Fibroblast of skin of right biceps (primary cell): ENCODE measurements around the gene LCP2.

ENCODE experiments used
- DNase-seq: peaks from one replicate; pipeline ENCODE4 v3.0.0-alpha.2; 2013

Gene LCP2

DNA sequence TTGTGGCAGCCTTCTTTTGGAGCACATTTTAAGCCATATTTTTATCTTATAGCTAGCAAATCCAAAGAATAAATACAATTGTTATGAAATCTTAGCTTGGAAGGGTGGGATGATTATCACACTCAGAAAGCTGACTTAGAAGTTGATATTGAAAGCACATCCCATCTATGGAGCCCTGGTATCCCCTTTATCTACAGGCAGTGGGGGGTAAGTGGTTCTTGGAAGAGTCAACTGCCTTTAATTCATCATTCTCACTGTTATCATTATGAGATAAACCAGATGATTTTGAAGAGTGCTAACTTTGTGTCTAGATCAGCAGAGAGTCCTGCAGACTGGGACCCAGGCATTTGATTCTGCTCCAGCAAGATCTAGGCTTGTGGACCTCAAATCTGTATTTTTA is 3.0 kb downstream of the LCP2 start:
- DNase-seq = no peak

- DNase-seq = no peak
Measured at GRCh38 chr5:170294057-170294456, 3.5 kb downstream of the LCP2 start.

- DNase-seq = no peak
Measured at GRCh38 chr5:170293273-170293672, 4.3 kb downstream of the LCP2 start.

- no peak for DNase-seq
Measured at GRCh38 chr5:170292179-170293104, 5.1 kb downstream of the LCP2 start.

DNA sequence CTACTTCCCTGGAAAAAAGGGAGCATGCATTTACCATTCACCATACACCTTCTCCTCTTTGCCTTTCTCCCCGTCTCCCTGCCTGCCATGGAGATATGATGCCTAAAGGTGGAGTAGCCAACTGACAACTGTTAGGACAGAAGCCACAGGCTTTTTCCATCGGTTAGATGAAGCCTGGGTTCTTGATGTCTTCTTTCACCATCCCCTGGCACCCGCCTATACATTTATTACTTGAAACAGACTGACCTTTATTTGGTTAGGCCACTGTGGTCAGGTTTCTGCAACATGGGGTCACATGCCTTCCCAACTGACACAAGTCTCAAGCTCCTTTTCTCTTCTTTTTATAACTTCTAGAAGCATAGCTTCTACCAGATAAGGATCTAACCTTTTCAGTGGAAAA is 7.1 kb downstream of the LCP2 start:
- DNase-seq = no peak

GRCh38 chr5:170289764-170290163 is 7.8 kb downstream of the LCP2 start:
- DNase-seq = no peak

DNA sequence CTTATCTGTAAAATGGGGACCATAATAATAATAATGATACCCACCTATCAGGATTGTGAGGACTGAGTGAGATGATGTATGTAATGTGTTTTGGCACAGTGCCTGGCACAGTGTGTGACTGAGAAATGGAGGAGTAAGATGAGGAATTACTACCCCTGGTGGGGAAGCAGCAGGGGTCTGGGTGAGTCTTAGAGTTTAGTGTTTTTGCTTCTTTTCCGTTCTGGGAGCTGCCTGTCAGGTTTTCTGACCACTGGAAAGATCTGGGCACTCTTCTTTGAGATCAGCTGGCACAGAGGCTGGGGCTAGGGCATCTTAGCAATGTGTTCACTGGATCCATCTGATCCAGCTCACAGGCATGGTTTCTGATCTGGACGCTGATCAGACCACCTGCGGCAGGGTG is 8.5 kb downstream of the LCP2 start:
- DNase-seq = no peak

GRCh38 chr5:170288551-170288950 is 9.0 kb downstream of the LCP2 start:
- DNase-seq = no peak

DNA sequence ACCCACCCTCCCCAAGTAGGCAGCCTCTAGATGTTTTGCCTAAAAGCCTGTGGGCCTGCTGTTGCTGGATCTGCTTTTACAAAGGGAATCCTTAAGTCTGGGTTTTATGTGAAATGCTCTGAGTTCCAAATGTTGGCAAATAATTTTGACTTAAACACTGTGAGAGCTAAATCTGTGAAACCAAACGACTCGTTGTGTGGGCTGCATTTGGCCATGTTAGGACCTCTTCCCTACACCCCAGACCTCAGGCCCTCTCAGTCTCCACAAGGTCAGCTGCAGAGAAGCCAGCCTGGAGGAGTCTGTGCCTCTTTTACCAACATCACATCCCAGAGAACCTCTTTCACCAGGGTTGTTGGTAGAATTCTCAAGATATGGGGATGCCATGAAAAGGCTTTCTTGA is 9.4 kb downstream of the LCP2 start:
- no peak for DNase-seq

DNA sequence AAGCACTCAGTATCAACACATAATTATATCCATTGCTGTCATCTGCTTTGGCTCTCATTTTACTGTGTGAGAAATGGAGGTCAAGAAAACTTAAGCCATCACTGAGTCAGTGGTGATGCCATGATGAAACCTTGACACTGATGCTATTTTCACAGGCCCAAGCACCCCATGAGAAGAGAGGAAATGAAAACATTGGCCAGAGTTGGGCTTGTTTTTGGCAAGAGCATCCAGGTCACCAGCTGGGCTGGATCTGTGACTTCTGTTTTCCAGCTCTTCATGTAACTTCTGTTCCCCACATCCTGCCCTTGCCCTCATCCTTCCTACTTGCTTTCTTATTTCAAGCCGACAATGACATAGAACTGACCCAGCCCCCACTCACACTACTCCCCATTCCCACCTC is 10.0 kb downstream of the LCP2 start:
- no peak for DNase-seq

DNA sequence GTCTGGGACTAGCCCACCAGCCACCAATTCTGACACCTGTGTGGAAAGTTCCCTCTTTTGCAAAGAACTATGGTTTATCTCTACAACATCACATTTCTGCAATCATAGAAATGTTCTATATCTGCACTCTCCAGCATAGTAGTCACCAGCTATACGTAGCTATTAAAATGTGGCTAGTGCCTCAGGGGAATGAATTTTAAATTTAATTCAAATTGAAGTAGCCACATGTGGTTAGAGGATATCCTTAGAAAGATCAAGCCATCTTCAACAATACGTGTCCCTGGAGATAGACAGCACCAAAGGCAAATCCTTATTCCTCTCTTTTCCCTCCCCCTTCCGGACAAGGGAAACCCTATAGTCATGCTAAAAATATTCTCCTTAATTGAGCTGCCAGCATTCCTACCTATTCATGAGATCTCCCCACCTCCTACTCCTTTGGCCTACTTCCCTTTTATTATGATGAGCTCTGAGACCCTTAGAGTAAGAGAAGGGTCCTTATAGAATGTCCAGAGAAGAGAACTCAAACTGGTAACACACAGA is 11.1 kb downstream of the LCP2 start:
- DNase-seq = no peak

- no peak for DNase-seq
Measured at GRCh38 chr5:170285181-170285580, 12.4 kb downstream of the LCP2 start.

DNA sequence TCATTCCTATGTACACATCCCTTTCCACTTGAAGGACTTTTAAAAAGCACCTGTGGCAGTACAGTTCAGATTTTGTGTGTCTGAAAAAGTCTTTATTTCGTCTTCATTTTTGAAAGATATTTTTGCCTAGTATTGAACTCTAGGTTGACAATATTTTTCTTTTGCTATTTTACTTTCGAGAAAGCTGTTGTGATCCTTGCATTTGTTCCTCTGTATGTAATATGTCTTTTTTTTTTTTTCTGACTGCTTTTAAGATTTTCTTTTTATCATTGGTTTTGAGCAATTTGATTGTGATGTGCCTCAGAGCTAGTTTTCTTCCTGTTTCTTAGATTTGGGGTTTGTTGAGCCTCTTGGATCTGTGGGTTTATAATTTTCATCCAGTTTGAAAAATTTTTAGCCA is 13.3 kb downstream of the LCP2 start:
- DNase-seq = no peak

GRCh38 chr5:170283296-170283695 is 14.3 kb downstream of the LCP2 start:
- no peak for DNase-seq

DNA sequence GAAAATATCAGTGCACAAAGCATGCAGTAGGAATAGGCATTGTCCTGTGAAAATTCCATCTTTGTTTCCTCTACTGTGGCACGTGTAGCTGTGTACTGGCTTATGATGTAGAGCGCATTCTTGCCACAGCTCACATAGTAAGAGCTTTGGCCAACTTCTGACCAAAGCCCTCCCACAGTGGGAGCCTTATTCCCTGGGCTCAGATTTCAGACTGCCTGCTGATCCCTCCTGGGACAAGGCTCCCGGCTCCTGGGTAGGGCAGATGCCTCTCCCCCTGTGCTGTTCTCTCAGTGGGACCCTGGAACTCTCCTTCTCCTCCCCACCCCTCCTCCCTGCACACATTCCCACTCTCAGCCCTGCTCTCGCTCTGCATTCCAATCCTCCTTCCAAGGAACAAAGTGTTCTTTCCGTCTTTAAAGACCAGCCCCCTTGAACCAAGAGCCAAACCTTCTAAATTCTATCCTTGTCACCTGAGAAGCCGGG is 17.5 kb downstream of the LCP2 start:
- no peak for DNase-seq

GRCh38 chr5:170279459-170279817 is 18.1 kb downstream of the LCP2 start:
- DNase-seq = no peak

- no peak for DNase-seq
Measured at GRCh38 chr5:170278611-170279458, 18.7 kb downstream of the LCP2 start.

DNA sequence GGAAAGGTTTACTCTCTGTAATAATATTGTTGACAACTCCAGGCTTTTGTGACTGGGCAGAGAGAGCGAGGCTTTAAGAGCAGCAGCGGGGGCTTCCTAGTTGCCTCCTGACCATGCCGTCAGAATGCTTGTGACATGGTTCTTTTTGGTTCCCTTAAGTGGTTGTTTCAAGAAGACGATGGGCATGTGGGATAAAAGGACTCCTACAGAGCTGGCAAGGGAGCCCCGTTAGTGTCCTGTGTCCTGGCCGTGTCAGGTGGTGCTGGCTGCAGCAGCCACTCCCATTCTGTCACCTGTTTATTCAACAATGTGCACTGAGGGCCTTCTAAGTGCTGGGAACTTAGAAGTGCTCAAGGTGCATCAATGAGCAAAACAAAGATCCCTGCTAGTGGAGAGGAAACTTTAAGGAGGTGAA is 19.7 kb downstream of the LCP2 start:
- DNase-seq = no peak

DNA sequence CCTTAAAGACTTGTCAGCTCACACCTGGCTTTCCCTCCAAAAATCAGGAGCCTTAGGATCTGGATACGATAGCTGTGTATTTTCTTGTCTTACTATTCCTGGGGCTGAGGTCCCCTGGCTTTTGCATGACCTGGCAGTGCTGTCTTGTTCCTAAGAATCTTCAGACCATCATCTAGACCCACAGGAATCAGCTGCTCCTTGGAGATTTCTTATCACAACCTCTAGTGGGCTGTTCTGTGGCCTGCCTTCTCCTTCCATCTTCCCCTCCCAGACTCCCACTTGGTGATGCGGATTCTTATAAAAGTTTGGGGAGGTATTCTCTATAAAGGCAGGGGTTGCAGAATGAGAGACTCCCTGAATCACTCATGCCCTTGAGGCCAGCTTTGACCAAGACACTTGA is 21.4 kb downstream of the LCP2 start:
- no peak for DNase-seq

- no peak for DNase-seq
Measured at GRCh38 chr5:170275376-170275994, 22.1 kb downstream of the LCP2 start.

DNA sequence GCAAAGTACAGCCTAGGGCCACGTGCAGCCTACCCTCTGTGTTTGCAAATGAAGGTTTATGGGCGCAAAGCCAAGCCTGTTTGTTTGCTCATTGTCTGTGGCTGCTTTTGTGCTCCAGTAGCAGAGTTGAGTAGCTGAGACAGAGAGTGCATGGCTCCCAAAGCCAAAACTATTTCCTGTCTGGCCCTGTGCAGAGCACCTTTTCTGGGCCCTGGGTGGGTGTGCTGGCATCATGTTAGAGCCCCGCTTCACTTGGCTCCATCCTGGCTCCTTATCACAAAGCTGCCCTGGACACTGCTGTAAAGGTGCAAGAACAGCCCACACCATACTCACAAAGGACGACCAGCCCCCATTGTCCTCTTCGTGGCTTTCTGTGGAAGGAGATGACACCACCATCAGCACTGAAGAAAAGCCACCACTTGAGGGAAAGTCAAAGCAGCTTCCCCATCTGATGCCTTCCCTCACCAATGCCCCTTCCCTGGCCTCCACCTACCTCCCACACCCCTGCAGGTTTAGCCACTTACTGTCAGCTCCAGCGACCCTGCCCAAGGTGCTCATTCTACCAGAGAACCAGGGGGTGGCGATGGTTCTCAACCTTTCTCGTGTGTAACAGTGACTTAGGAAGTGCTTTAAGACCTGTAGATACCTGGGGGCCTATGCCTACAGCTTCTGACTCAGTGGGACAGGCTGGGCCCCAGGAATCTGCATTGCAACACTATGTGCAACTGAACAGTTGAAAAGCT is 23.4 kb downstream of the LCP2 start:
- DNase-seq = no peak

- no peak for DNase-seq
Measured at GRCh38 chr5:170270293-170271069, 27.1 kb downstream of the LCP2 start.
